Uterus (tissue), 4 donors: ENCODE results near the gene POU3F2. TPM values are rescaled to one million over a fixed set of nuclear protein-coding genes. Genes with fewer than 3 reads are reported as not detected.
A peak's percentile ranks its signal among the peaks of the same experiment; 100 is the strongest.

Experiments
- DNase-seq, 2 donors: peaks; one replicate each; pipeline ENCODE4 v3.0.0-alpha.2; 2019 to 2020
- H3K27ac ChIP-seq, 2 donors: fragments of 200-600 bp; sonication (generic); 1 replicate in 1 of 2; 2 replicates in 1 of 2; pipeline ENCODE4 v1.5.1; 2016 to 2018
- H3K27me3 ChIP-seq, 2 donors: fragments of 200-600 bp; sonication (generic); one replicate each; pipeline ENCODE4 v1.5.1; 2018 to 2019; ENCODE audit warnings: control low read depth in 1 of 2
- H3K36me3 ChIP-seq, 2 donors: fragments of 200-600 bp; sonication (generic); one replicate each; pipeline ENCODE4 v1.5.1; 2019; ENCODE audit warnings: control low read depth in 1 of 2
- H3K4me1 ChIP-seq, 2 donors: fragments of 200-600 bp; sonication (generic); one replicate each; pipeline ENCODE4 v1.5.1; 2018 to 2019; ENCODE audit warnings: control low read depth in 1 of 2
- H3K4me3 ChIP-seq, 2 donors: fragments of 200-600 bp; sonication (generic); 1 replicate in 1 of 2; 2 replicates in 1 of 2; pipeline ENCODE4 v1.5.1; 2018 to 2019; ENCODE audit warnings: mild to moderate bottlenecking in 1 of 2
- H3K9me3 ChIP-seq, 2 donors: fragments of 200-600 bp; sonication (generic); one replicate each; pipeline ENCODE4 v1.5.1; 2019; ENCODE audit warnings: control low read depth in 1 of 2
- CTCF ChIP-seq, 4 experiments: fragments of 200-600 bp in 2 of 4; fragments of 450-650 bp in 2 of 4; sonication (generic) in 2 of 4; IDR thresholded peaks; one replicate each; pipeline ENCODE4 v1.5.1; 2016 to 2019; ENCODE audit warnings: antibody characterized with exemption in 4 of 4, mild to moderate bottlenecking in 2 of 4, moderate library complexity in 1 of 4
- POLR2A ChIP-seq, 2 donors: fragments of 450-650 bp; IDR thresholded peaks; one replicate each; pipeline ENCODE4 v1.6.1; 2016; ENCODE audit warnings: antibody characterized with exemption in 2 of 2, mild to moderate bottlenecking in 1 of 2, moderate library complexity in 1 of 2
- intact Hi-C: fragments of 100-400 bp; cut with DNase I; formaldehyde crosslinking; loops from one replicate; pipeline ENCODE4 v1.15.1; 2023; ENCODE audit warnings: low total_unique reads
- total RNA-seq, 4 donors: library from RNA; depleted of rRNA in 3 of 4; stranded (reverse); fragments of >200 nt in 3 of 4; gene quantifications; one replicate each; pipeline versions ENCODE4 v1.1.0 to v1.2.4, GENCODE V29; 2014 to 2023
- donor health status: DM: yes; HTN: yes; CAD: no.

Gene POU3F2
- total RNA-seq, 4 donors from 2014 or later, result not detected

GRCh38 chr6:98841621-98842341 lies 7.4 kb downstream of the POU3F2 start:
- H3K4me3 ChIP-seq, result no peak overlapping the region
- peaks cover 5 to 7% of the 10 kb centered on the region in 2 donors for H3K4me1 ChIP-seq
- DNase-seq, result no peak
- intact Hi-C loops, result no loop called here
- no peak overlapping the region for H3K27ac ChIP-seq
- peaks cover 49 to 87% of the 10 kb centered on the region in 2 donors for H3K27me3 ChIP-seq
- no peaks in the 10 kb centered on the region for H3K9me3 ChIP-seq
- TF ChIP-seq POLR2A (IDR thresholded peaks at IDR 0.05), result no peak
- TF ChIP-seq CTCF (IDR thresholded peaks at IDR 0.05), result no peak
- no peaks in the 10 kb centered on the region for H3K36me3 ChIP-seq

DNA sequence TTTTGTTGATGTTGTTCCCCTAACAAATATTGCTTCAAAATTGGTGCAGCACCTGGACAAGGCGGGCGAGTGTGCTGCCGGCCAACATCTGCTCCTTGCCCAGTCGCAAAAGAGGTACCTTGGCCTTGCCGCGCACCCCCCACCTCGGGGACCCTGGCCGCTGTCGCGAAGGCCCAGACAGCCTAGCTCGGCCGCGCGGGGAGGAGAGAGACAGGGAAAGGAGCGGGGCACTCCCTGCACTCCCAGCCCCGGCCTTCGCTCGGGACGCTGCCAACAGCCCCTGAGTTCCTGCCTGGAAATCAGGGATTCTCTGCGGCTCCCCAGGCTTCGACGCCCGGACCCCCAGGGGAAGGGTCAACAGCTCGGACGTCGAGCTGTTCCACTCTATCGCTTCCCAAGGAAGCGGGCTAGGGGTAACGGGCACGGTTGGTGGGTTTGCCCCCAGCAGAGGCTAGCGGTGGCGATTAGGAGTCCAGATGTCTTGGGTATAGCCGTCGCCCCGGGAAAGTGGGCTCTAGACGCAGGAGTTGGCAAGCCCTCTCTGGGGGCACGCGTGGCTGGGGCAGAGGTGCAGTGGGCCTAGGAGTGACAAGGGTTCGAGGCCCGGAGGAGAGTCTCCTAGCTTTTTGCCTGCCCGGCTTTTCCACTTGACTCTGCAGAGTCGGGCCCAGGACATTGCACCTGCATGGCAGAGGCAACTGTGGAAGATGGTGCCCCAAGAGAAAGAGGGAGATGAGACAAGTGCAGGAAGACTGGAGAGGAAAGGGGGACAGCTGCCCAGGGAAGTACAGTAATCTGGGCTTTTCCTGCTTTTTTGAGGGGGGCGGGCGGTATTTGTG lies 8.2 kb downstream of the POU3F2 start:
- H3K36me3 ChIP-seq, result no peaks in the 10 kb centered on the region
- H3K4me1 ChIP-seq, result peaks cover 5 to 7% of the 10 kb centered on the region in 2 donors
- H3K27me3 ChIP-seq, result peaks cover 41 to 87% of the 10 kb centered on the region in 2 donors
- intact Hi-C loops, result no loop called here
- no peaks in the 10 kb centered on the region for H3K9me3 ChIP-seq
- no peak for DNase-seq
- no peak overlapping the region for H3K27ac ChIP-seq
- H3K4me3 ChIP-seq, result no peak overlapping the region
- TF ChIP-seq CTCF (IDR thresholded peaks at IDR 0.05) (no peak), POLR2A (IDR thresholded peaks at IDR 0.05) (no peak)

- DNase-seq, result no peak
- TF ChIP-seq POLR2A (IDR thresholded peaks at IDR 0.05) (no peak), CTCF (IDR thresholded peaks at IDR 0.05) (no peak)
- no peak overlapping the region for H3K4me3 ChIP-seq
- no peaks in the 10 kb centered on the region for H3K9me3 ChIP-seq
- peaks cover 5 to 7% of the 10 kb centered on the region in 2 donors for H3K4me1 ChIP-seq
- peaks cover 38 to 86% of the 10 kb centered on the region in 2 donors for H3K27me3 ChIP-seq
- H3K27ac ChIP-seq, result no peak overlapping the region
- intact Hi-C loops, result no loop called here
- no peaks in the 10 kb centered on the region for H3K36me3 ChIP-seq
These were observed 9.2 kb downstream of the POU3F2 start for GRCh38 chr6:98843271-98844243.

- Histone ChIP-seq H3K4me1 (peaks cover 5 to 7% of the 10 kb centered on the region in 2 donors), H3K4me3 (peak overlapping the region in 1 of 2 donors; percentile 22)
These were observed 10.2 kb downstream of the POU3F2 start for GRCh38 chr6:98844244-98845210.

More at GRCh38 chr6:98844244-98845210, 10.2 kb downstream of the POU3F2 start:
- Histone ChIP-seq H3K27ac (no peak overlapping the region), H3K36me3 (no peaks in the 10 kb centered on the region), H3K27me3 (peaks cover 32 to 78% of the 10 kb centered on the region in 2 donors), H3K9me3 (no peaks in the 10 kb centered on the region)
- DNase-seq, result no peak
- TF ChIP-seq POLR2A (IDR thresholded peaks at IDR 0.05), result no peak
- intact Hi-C loops, result no loop called here
